ENCODE results near the gene BRD1. TPM values are rescaled to one million over a fixed set of nuclear protein-coding genes. Genes with fewer than 3 reads are reported as not detected.

The BRD1 gene
- total and polyA plus RNA-seq, 2 experiments from 2014 or later, result 25.0 to 25.9 TPM

DNA sequence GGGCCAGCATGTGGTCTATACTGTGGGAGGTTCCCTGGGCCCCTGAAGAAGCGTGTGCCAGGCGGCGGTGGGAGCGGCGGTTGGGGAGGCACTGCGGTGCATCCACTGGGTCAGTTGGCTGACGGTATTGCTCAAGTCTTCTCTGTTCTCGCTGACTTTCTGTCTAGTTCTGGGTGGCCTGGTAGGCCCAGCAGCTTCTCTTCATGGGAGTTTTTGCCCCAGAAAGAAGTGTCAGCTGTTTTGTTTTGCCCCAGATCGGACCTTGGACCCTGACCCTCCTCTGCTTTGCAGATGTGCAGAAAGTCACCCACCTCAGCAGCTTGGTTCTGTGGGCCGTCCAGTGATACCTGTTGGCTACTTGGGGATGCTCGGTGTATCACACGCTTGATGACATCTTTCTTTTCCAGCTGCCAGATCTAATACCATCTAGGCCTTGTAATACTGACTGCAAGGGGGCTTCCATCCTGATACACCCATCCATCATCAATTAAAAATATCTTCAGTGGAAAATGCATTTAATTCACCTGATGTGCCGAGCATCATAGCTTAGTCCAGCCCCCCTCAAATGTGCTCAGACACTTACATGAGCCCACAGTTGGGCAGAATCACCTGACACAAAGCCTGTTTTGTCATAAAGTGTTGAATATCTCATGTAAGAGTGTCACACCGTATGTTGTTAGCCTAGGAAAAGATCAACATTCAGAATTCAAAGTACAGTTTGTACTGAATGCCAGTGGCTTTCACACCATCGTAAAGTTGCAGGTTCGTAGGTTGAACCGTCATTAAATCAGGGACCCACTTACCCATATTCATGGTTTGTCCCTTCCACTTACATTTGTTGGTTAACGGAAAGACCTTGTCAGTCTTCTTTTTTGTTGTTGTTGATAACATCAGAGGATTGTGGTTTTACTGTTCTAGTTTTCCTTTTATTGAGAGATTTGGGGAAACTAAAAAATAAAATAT lies 39.9 kb upstream of the BRD1 start:
- Histone ChIP-seq H3K4me3 (no peak overlapping the region), H3K36me3 (replicated peaks; ENCODE audit: insufficient read depth, low read depth) (no peaks in the 10 kb centered on the region), H3K4me2 (peak overlapping the region; percentile 8), H3K79me2 (peaks cover 99% of the 10 kb centered on the region), H3K27me3 (no peaks in the 10 kb centered on the region), H2AFZ (no peak overlapping the region), H3K9me2 (replicated peaks; ENCODE audit: insufficient read depth) (no peaks in the 10 kb centered on the region), H3K4me1 (ENCODE audit: insufficient read depth) (no peaks in the 10 kb centered on the region), H3K27ac (peak overlapping the region; percentile 39), H4K20me1 (ENCODE audit: insufficient read depth, poor library complexity, severe bottlenecking) (peaks cover 7% of the 10 kb centered on the region), H3K9me3 (ENCODE audit: low read depth) (peaks cover 11% of the 10 kb centered on the region)
- DNase-seq (ENCODE audit: low spot score), result no peak
- 94% methylated on average over 18 of the region's 18 CpGs for WGBS (ENCODE audit: low lambda C conversion rate, missing lambda C conversion rate)
- no peak for TF ChIP-seq EZH2phosphoT487 (IDR thresholded peaks at IDR 0.05; ENCODE audit: low read depth, severe bottlenecking, unreplicated experiment)
- no peak for TF ChIP-seq EZH2 (IDR thresholded peaks at IDR 0.05; ENCODE audit: borderline replicate concordance)
- TF ChIP-seq, protein P1, sequence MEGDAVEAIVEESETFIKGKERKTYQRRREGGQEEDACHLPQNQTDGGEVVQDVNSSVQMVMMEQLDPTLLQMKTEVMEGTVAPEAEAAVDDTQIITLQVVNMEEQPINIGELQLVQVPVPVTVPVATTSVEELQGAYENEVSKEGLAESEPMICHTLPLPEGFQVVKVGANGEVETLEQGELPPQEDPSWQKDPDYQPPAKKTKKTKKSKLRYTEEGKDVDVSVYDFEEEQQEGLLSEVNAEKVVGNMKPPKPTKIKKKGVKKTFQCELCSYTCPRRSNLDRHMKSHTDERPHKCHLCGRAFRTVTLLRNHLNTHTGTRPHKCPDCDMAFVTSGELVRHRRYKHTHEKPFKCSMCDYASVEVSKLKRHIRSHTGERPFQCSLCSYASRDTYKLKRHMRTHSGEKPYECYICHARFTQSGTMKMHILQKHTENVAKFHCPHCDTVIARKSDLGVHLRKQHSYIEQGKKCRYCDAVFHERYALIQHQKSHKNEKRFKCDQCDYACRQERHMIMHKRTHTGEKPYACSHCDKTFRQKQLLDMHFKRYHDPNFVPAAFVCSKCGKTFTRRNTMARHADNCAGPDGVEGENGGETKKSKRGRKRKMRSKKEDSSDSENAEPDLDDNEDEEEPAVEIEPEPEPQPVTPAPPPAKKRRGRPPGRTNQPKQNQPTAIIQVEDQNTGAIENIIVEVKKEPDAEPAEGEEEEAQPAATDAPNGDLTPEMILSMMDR (IDR thresholded peaks at IDR 0.05; ENCODE audit: poor library complexity), result no peak

DNA sequence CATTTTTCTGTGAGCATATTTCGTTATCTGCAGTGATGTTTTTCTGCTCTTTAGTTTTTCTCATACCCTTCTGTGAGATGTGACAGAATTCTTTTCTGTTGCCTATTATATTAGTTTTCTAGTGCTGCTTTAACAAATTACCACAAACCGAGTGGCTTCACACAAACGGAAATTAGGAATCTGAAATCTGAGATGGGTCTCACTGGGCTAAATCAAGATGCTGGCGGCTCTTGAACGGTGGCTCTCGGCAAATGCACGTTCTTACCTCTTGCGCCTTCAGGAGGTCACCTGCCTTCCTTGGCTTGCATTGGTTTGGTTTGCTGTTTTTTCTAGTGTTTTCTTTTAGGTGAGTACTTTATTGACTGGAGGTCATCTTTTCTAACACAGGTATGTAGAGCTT lies 39.0 kb upstream of the BRD1 start:
- no peak overlapping the region for H3K27ac ChIP-seq
- 95% methylated on average over 8 of the region's 8 CpGs for WGBS (ENCODE audit: low lambda C conversion rate, missing lambda C conversion rate)
- no peak overlapping the region for H2AFZ ChIP-seq
- no peak overlapping the region for H3K4me3 ChIP-seq
- no peaks in the 10 kb centered on the region for H3K9me2 ChIP-seq (replicated peaks; ENCODE audit: insufficient read depth)
- H3K4me2 ChIP-seq, result no peak overlapping the region
- H3K36me3 ChIP-seq (replicated peaks; ENCODE audit: insufficient read depth, low read depth), result no peaks in the 10 kb centered on the region
- no peak for DNase-seq (ENCODE audit: low spot score)
- H3K27me3 ChIP-seq, result no peaks in the 10 kb centered on the region
- H3K4me1 ChIP-seq (ENCODE audit: insufficient read depth), result no peaks in the 10 kb centered on the region
- H3K79me2 ChIP-seq, result peaks cover 99% of the 10 kb centered on the region
- TF ChIP-seq EZH2 (IDR thresholded peaks at IDR 0.05; ENCODE audit: borderline replicate concordance) (no peak), EZH2phosphoT487 (IDR thresholded peaks at IDR 0.05; ENCODE audit: low read depth, severe bottlenecking, unreplicated experiment) (no peak)
- TF ChIP-seq, protein P1 (IDR thresholded peaks at IDR 0.05; ENCODE audit: poor library complexity), result no peak
- peaks cover 11% of the 10 kb centered on the region for H3K9me3 ChIP-seq (ENCODE audit: low read depth)
- peaks cover 13% of the 10 kb centered on the region for H4K20me1 ChIP-seq (ENCODE audit: insufficient read depth, poor library complexity, severe bottlenecking)

DNA sequence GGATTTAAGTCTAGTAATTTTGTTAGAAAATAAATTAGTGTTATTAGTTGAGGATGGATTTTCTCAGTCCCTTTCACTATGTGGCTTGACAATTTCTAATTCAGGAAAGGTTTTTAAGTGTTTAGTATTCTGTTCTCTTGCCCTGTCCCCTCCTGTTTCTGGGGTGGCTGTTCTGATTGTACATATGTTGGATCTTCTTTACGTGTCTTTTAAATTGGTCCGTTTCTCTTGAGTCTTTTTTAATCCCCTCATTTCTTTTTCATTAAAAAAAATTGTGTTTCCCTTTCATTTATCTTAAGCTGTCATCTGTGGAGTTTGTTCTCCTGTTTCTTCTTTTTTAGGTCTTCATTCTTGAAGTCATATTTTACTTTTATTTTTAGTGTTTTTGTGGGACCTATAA lies 38.5 kb upstream of the BRD1 start:
- H3K4me2 ChIP-seq, result no peak overlapping the region
- peaks cover 18% of the 10 kb centered on the region for H4K20me1 ChIP-seq (ENCODE audit: insufficient read depth, poor library complexity, severe bottlenecking)
- no peaks in the 10 kb centered on the region for H3K4me1 ChIP-seq (ENCODE audit: insufficient read depth)
- no peaks in the 10 kb centered on the region for H3K36me3 ChIP-seq (replicated peaks; ENCODE audit: insufficient read depth, low read depth)
- no peak overlapping the region for H3K27ac ChIP-seq
- TF ChIP-seq, protein P1 (IDR thresholded peaks at IDR 0.05; ENCODE audit: poor library complexity), result no peak
- TF ChIP-seq EZH2 (IDR thresholded peaks at IDR 0.05; ENCODE audit: borderline replicate concordance) (no peak), EZH2phosphoT487 (IDR thresholded peaks at IDR 0.05; ENCODE audit: low read depth, severe bottlenecking, unreplicated experiment) (no peak)
- no peaks in the 10 kb centered on the region for H3K9me2 ChIP-seq (replicated peaks; ENCODE audit: insufficient read depth)
- DNase-seq (ENCODE audit: low spot score), result no peak
- H3K9me3 ChIP-seq (ENCODE audit: low read depth), result peaks cover 11% of the 10 kb centered on the region
- peaks cover 99% of the 10 kb centered on the region for H3K79me2 ChIP-seq
- 50% methylated on average over 2 of the region's 2 CpGs for WGBS (ENCODE audit: low lambda C conversion rate, missing lambda C conversion rate)
- H2AFZ ChIP-seq, result no peak overlapping the region
- no peak overlapping the region for H3K4me3 ChIP-seq
- H3K27me3 ChIP-seq, result no peaks in the 10 kb centered on the region
